GM10847 (cell line): ENCODE measurements around the gene SH3RF3.

Experiments
- POLR2A ChIP-seq: IDR thresholded peaks from 2 replicates; pipeline ENCODE4 v1.6.1; 2011; ENCODE audit not compliant: insufficient read length; ENCODE audit errors: extremely low read depth

SH3RF3 gene

GRCh38 chr2:109304242-109304641 is 175.2 kb downstream of the SH3RF3 start:
- TF ChIP-seq POLR2A: no peak

- no peak for TF ChIP-seq POLR2A
Measured at GRCh38 chr2:109304731-109305470, 175.9 kb downstream of the SH3RF3 start.

DNA sequence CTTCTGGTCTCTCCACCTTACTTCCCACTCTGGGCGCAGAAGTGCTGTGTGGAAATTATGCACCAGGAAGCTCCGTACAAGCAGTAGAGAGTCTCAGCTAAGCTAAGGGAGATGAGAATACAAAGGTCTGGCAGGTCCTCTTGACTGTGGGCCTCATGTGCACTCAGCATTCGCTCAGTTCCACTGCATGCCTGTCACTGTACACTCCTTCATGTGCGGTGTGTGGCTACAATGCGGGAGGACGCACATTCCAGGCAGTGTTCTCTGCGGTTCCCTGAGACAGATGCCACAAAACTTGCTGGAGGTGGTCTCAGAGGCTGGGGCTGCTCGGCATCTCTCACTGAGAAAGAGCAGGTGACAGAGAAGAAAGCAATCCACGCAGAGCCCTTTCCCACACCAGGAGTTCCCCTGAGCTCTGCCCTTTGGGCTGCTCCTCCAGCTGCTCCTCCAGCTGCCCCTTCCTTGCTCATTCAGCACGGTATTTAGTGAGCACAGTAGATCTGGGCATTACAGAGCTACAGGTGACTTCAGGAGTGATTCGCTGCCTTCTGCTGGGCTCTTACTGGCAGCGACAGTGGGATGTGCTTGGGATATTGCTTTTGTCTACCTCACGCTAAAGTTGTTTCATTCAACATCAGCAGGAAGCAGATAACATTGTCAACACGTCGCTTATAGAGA is 176.6 kb downstream of the SH3RF3 start:
- TF ChIP-seq POLR2A: no peak

- no peak for TF ChIP-seq POLR2A
Measured at GRCh38 chr2:109306190-109306589, 177.2 kb downstream of the SH3RF3 start.

DNA sequence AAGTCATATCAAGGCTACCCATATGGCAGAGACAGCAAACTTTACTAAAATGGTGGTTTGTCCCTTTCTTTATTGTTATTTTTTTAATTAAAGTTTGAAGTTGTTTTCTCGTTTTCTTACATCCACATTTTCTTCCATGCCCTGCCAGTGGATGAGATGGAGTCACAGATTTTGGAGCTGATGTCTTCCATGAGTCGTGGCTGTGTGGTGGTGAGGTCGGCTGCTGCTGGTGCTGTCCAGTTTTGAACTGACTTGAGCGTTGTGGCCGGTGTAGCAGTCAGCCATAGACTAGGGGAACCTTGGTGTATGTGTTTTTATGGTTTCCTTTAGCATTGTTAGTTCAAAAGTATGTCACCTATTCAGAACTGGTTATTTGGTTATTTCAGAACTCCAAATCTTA is 182.8 kb downstream of the SH3RF3 start:
- no peak for TF ChIP-seq POLR2A

DNA sequence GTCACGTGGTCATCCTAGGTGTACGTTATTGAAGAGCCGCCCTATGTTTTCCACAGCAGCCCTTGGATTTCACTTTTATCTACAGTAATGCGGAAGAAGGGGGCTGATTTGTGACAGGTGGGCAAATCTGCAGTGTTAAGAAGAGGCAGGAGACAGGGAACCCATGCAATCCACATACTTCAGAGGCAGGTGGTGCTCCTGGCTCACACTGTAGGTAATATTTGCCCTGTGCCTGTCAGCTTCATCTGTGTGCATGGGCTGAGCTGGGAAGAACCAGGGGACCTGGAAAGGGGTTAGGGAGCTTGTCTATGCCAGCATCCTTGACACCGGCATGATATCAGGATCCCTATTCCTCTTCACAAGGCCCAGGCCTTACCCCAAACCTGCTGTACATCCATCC is 183.9 kb downstream of the SH3RF3 start:
- TF ChIP-seq POLR2A: no peak

DNA sequence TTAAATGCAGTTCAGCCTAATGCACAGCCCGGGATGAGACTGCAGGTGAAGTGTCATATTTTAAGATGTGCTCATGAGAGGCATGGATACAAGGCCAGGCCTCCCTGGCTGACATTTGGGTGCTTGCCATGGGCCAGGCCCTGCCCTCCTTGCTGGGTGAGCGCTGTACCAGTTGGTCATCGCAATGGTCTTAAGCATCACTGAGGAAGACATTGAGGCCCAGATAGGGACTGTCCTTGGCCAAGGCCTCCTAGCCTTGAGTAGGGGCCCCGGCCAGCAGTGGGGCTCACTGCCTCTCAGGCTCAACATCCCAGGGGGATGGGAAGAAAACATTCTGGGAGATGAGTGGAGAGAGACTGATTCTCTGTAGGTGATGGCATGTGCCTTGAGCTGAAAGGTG is 184.3 kb downstream of the SH3RF3 start:
- TF ChIP-seq POLR2A: no peak

DNA sequence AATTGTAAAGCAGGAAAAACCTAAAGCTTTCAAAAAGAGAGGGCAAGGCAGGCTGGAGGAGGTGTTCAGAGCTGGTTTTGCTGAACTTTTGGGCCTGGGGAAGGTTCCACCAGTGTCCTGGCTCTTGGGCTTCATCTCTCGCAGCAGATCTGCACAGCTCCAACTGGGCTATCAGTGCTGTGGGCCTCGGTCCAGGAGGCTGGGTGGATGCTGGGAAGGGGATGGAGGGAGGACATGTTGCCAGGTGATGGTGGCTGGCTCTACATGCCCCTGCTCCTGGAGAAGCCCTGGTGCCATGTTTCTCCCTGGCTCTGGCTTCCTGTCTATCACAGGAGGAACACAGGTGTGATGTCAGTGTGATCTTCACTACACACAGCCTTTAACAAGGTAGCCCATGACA is 187.1 kb downstream of the SH3RF3 start:
- TF ChIP-seq POLR2A: no peak

DNA sequence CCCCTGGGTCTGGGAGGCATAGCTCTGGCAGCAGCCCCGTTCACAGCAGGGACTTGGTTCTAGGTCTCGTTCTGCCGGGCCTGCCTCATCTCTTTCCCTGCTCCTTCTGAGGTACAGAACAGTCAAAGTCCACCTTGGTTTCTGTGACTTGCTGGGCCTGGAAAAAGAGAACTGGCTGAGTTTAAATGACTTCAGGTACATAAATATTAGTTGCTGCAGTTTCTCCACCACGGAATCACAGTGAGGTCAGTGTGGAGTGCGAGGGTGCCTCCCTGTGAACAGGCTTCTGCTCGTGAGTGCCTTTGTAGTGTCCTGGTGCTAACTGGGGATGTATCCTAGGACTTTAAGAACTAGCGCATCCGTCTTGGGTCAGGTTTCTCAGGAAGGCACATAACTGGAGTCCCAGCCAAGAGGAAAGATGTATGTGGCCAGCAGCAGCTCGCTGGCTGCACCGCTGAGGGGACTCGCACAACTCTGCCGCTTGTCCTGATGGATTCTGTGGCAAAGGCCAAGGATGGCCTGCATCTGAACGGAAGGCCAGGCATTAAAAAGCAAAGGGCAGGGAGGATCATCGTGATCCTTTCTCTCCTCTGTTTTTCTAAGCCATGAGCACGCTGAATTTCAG is 188.6 kb downstream of the SH3RF3 start:
- no peak for TF ChIP-seq POLR2A

DNA sequence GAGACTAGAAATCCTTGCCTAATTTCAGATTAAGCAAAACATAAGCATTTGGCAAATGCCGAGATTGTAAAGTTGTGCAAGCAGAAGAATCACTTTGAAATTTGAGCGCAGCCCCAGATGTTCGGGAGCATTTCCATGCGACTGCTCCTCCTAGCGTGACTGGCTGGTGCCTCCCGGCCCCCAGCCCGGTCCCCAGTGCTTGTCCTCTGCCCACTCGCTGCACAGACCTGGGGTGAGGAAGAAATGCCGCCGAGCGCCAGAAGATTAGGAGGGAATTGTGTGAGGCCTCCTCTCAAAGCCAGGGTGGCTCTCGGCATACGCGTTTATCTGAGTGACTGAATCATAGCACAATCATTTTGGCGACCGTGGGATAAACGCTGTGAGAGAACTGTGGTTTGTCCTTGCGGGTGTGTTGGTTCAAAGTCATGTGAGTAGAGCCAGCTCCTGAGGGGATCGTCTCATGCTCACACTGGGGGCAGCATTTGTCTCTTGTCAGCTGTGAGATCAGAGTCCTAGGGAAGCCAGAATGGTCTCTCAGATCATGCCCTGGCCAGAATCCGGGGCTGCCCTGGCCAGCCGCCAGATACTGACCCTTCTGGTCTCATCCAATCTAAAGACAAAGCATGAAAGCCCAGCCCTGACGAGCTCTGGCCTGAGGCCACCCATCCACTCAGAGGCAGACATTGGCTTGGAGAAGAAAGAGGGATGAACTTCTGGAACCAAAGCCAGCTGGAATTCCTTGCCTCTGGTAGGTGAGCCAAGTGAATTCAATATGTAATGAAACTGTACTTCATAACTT is 189.3 kb downstream of the SH3RF3 start:
- no peak for TF ChIP-seq POLR2A

GRCh38 chr2:109318949-109319342 is 189.9 kb downstream of the SH3RF3 start:
- no peak for TF ChIP-seq POLR2A

DNA sequence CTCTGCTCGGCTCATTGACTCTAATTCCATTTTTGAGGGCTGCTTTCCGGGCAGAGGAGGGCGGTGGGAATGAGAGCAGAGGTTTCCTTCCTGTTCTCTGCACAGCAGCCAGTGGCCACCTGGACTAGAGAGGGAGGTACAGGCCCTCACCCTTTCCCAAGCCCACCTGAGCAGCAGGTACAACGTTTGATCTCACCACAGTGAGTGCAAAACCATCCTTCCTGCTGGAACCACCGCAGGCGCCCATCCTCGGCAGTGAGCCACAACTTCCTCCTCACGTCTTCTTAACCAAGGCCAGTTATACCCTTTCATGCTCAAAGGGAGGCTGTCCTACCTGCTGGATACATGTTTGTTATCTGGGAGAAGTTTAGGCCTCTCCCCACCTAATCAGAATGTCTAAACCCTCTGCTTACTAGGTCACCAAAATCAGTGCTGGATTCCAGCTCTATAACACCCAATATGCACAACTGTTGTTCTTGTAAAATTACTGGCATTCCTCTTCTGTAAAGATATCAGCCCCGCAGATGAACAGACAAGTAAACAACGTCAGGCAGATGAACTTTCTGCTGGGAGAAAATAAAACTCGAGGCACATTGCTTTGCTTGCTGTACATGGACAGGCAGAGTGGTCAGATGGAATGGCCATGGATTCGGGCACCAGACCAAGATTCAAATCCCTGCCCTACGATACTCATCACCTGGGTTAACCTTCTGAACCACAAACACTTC is 191.4 kb downstream of the SH3RF3 start:
- no peak for TF ChIP-seq POLR2A

GRCh38 chr2:109321570-109321969 is 192.6 kb downstream of the SH3RF3 start:
- no peak for TF ChIP-seq POLR2A

GRCh38 chr2:109322111-109322510 is 193.1 kb downstream of the SH3RF3 start:
- TF ChIP-seq POLR2A: no peak

GRCh38 chr2:109322641-109323040 is 193.6 kb downstream of the SH3RF3 start:
- no peak for TF ChIP-seq POLR2A
